Measurements from ENCODE around the gene AP3B2.
A peak's percentile ranks its signal among the peaks of the same experiment; 100 is the strongest.
"Not testable (repeated sequence)": the region's sequence is repeated elsewhere in the genome, so short reads cannot be mapped to it uniquely, and the experiment has no call there.

Gene AP3B2

DNA sequence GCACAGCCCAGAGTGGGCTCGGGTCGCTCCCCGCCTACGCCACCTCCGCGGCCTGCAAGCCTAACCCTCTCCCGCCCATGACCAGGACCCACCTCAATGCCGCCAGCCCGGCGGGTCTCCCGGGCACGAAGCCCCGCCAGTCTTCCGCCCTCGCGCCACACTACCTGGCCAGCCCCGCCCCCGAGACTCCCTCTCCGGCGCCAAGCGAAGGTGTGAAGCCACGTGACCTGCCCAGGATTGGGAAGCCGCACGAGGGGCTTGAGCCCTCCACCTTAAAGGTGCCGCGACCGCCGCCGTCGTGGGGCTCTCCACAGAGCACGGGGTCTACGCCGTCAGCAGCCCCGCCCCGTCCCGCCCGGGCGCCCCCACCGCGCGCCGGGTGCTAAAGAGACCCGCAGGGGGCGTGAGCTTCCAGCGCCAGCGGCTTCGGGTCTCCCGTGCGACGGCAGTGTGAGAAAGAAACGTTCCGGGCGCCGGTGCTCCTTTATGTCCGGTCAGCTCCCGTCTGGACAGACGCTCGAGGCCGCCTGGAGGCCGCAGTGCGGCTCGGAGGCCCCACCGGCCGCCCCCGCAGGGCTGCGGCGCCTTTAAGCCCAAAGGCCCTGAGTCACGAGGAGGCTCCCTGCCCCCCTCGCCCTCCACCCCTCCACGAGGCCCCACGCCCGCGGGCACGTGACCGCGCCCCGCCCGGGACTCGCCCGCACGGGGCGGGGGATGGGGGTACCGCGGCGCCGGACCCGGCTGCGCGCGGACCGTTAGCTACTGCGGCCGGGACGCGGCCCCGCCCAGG lies 62.4 kb downstream of the AP3B2 start, which contains the start of gene CPEB1:
Gene CPEB1, minus strand, starts transcription at position 319 of the 790 bp plus-strand sequence. CDS start 18,904 bp downstream, outside the sequence.
- Histone ChIP-seq H3K27me3 (ENCODE audit: control insufficient read depth, insufficient read depth, low read length) (peaks cover 63% of the 10 kb centered on the region), H3K36me3 (ENCODE audit: insufficient read depth, low read length) (no peaks in the 10 kb centered on the region), H3K4me1 (ENCODE audit: control insufficient read depth, insufficient read depth, low read length) (peaks cover 6% of the 10 kb centered on the region), H3K9ac (ENCODE audit: low read depth, low read length) (peak within 1 kb of the TSS; percentile 56), H3K4me2 (ENCODE audit: low read length) (peak within 1 kb of the TSS; percentile 87), H3K9me3 (replicated peaks; ENCODE audit: low read length) (peaks cover 4% of the 10 kb centered on the region), H3K4me3 (ENCODE audit: low read length) (peak within 1 kb of the TSS; percentile 71)

DNA sequence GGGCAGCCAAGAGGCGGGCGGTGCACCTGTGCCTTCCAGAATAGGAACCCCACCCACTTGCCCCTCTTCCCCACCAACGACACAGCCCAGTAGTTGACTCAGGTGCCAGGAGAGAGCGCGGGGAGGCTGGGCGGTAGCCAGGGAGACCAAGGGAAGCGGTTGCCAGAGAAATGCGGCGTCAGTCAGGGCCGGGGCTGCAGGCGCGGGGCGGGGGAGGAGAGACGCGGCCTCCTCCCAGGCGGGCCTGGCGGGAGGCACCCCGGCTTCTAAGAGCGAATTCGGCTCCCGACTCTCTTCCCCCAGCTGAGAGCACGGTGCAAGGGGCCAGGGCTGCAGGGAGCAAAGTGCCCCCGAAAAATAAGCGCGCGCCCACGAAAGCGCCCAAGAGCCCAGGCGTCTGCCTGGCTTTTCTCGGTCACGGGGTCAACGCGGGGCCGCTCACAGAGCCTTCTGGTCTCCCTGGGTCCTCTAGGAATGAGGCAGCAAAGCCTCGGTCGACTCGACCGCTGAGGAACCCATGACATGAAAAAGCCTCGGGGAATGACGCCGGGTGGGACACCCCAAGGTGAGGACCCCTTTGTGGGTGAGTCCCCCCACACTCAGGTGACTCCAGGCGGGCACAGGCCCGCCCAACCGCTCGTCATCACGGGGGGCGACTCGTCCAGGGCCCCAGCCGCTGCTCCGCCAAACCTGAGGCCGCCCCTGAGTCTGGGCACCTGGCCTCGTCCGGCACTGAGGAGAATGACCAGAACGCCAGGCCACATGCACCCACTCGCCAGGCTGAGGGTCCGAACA lies 63.2 kb downstream of the AP3B2 start:
- Histone ChIP-seq H3K36me3 (ENCODE audit: insufficient read depth, low read length) (no peaks in the 10 kb centered on the region), H3K4me3 (ENCODE audit: low read length) (no peak overlapping the region), H3K27me3 (ENCODE audit: control insufficient read depth, insufficient read depth, low read length) (peaks cover 71% of the 10 kb centered on the region), H3K9ac (ENCODE audit: low read depth, low read length) (no peak overlapping the region), H3K9me3 (replicated peaks; ENCODE audit: low read length) (peaks cover 4% of the 10 kb centered on the region), H3K4me1 (ENCODE audit: control insufficient read depth, insufficient read depth, low read length) (peaks cover 6% of the 10 kb centered on the region), H3K4me2 (ENCODE audit: low read length) (peak overlapping the region; percentile 87)

DNA sequence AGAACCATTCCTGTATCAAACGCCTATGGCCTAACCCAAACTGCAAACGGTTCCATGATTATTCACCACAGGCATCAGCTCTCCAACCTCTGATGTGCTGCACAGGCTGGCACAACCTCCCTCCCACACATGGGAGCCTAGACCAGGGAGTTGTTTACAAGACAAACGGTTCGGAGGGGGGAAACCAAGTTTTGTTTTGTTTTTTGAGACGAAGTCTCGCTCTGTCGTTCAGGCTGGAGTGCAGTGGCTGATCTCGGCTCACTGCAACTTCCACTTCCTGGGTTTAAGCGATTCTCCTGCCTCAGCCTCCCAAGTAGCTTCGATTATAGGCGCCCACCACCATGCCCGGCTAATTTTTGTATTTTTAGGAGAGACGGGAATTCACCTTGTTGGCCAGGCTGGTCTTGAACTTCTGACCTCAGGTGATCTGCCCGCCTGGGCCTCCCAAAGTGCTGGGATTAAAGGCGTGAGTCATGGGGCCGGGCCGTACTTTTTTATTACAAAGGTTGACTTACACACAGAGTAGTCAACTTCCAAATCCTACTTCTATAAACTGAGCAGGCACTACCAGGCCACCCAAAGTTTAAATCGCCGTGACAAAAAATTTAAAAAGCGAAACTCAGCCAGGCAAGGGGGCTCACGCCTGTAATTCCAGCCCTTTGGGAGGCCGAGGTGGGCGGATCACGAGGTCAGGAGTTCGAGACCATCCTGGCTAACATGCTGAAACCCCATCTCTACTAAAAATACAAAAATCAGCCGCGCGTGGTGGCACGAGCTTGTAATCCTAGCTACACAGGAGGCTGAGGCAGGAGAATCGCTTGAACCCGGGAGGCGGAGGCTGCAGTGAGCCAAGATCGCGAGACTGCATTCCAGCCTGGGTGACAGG lies 64.5 kb downstream of the AP3B2 start:
- not testable (repeated sequence) for H3K9me3 ChIP-seq (replicated peaks; ENCODE audit: low read length); H3K4me1 ChIP-seq (ENCODE audit: control insufficient read depth, insufficient read depth, low read length); H3K4me2 ChIP-seq (ENCODE audit: low read length); H3K4me3 ChIP-seq (ENCODE audit: low read length); H3K36me3 ChIP-seq (ENCODE audit: insufficient read depth, low read length); H3K9ac ChIP-seq (ENCODE audit: low read depth, low read length)
- peaks cover 83% of the 10 kb centered on the region for H3K27me3 ChIP-seq (ENCODE audit: control insufficient read depth, insufficient read depth, low read length)

GRCh38 chr15:82643992-82644391 lies 65.7 kb downstream of the AP3B2 start:
- H3K4me3 ChIP-seq (ENCODE audit: low read length), result no peak overlapping the region
- H3K4me1 ChIP-seq (ENCODE audit: control insufficient read depth, insufficient read depth, low read length), result peaks cover 6% of the 10 kb centered on the region
- no peak overlapping the region for H3K9ac ChIP-seq (ENCODE audit: low read depth, low read length)
- no peaks in the 10 kb centered on the region for H3K36me3 ChIP-seq (ENCODE audit: insufficient read depth, low read length)
- peaks cover 4% of the 10 kb centered on the region for H3K9me3 ChIP-seq (replicated peaks; ENCODE audit: low read length)
- H3K4me2 ChIP-seq (ENCODE audit: low read length), result no peak overlapping the region
- peaks cover 90% of the 10 kb centered on the region for H3K27me3 ChIP-seq (ENCODE audit: control insufficient read depth, insufficient read depth, low read length)

GRCh38 chr15:82642656-82643055 lies 67.0 kb downstream of the AP3B2 start:
- peaks cover 92% of the 10 kb centered on the region for H3K27me3 ChIP-seq (ENCODE audit: control insufficient read depth, insufficient read depth, low read length)
- H3K4me3 ChIP-seq (ENCODE audit: low read length), result no peak overlapping the region

DNA sequence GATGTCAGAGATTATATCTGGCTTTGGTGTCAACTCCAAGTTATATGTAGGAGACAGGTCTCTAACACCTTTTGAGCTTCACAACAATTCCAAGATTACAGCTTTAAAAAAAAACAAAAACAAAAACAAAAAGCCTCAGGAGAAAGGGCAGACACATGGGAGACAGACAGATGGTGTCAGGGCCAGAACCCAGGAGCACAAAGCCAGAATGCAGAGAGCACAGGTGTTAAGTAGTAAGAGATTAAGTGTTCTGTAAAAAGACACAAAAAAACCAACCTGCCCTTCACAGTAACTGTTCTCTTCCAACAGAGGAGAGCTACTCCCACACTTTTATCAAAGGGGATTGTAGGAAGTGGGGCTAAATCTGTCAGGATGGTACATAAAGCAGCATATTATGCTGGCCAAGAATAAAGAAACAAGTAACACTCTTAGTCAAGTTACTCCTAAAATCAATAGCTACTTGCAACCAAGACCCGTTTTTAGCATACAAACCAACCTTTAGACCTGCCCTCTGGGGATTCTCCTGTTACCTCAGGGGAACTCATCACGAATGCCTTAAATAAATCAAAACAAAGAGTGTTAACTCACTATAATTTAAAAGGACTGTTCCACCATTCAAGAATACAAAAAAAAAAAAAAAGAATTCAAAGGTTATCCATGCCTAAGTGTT lies 68.4 kb downstream of the AP3B2 start:
- Histone ChIP-seq H3K36me3 (ENCODE audit: insufficient read depth, low read length) (no peaks in the 10 kb centered on the region), H3K27me3 (ENCODE audit: control insufficient read depth, insufficient read depth, low read length) (peaks cover 90% of the 10 kb centered on the region), H3K9me3 (replicated peaks; ENCODE audit: low read length) (no peaks in the 10 kb centered on the region), H3K4me2 (ENCODE audit: low read length) (no peak overlapping the region), H3K4me3 (ENCODE audit: low read length) (no peak overlapping the region), H3K4me1 (ENCODE audit: control insufficient read depth, insufficient read depth, low read length) (no peaks in the 10 kb centered on the region), H3K9ac (ENCODE audit: low read depth, low read length) (no peak overlapping the region)

More at GRCh38 chr15:82642656-82643055, 67.0 kb downstream of the AP3B2 start:
- Histone ChIP-seq H3K9me3 (replicated peaks; ENCODE audit: low read length) (peaks cover 4% of the 10 kb centered on the region), H3K9ac (ENCODE audit: low read depth, low read length) (no peak overlapping the region), H3K4me2 (ENCODE audit: low read length) (no peak overlapping the region), H3K4me1 (ENCODE audit: control insufficient read depth, insufficient read depth, low read length) (peaks cover 6% of the 10 kb centered on the region), H3K36me3 (ENCODE audit: insufficient read depth, low read length) (no peaks in the 10 kb centered on the region)

DNA sequence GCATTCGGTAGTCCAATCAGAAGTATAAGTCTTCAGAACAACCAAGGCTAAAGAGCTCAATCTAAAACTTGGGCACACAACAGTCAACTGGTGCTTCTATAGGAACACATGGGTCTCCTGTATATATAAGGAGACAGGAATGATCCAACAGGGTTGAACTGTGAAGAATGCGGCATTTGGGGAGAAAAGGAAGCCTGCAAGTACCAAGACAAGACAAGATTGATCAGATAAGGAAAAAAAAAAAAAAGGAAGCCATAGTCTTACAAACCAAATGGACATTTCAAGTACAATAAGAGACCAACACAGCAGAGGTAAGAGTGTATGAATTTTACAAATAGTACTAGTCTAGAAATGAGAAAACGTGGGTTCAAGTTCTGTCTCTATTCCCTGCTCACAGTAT lies 69.0 kb downstream of the AP3B2 start:
- Histone ChIP-seq H3K4me3 (ENCODE audit: low read length) (no peak overlapping the region), H3K27me3 (ENCODE audit: control insufficient read depth, insufficient read depth, low read length) (peaks cover 91% of the 10 kb centered on the region), H3K36me3 (ENCODE audit: insufficient read depth, low read length) (no peaks in the 10 kb centered on the region), H3K4me1 (ENCODE audit: control insufficient read depth, insufficient read depth, low read length) (no peaks in the 10 kb centered on the region), H3K9me3 (replicated peaks; ENCODE audit: low read length) (no peaks in the 10 kb centered on the region), H3K4me2 (ENCODE audit: low read length) (no peak overlapping the region), H3K9ac (ENCODE audit: low read depth, low read length) (no peak overlapping the region)

GRCh38 chr15:82635798-82636197 lies 73.9 kb downstream of the AP3B2 start:
- Histone ChIP-seq H3K4me2 (ENCODE audit: low read length) (no peak overlapping the region), H3K9me3 (replicated peaks; ENCODE audit: low read length) (no peaks in the 10 kb centered on the region), H3K4me1 (ENCODE audit: control insufficient read depth, insufficient read depth, low read length) (no peaks in the 10 kb centered on the region), H3K4me3 (ENCODE audit: low read length) (no peak overlapping the region), H3K9ac (ENCODE audit: low read depth, low read length) (no peak overlapping the region), H3K27me3 (ENCODE audit: control insufficient read depth, insufficient read depth, low read length) (peaks cover 59% of the 10 kb centered on the region), H3K36me3 (ENCODE audit: insufficient read depth, low read length) (no peaks in the 10 kb centered on the region)

DNA sequence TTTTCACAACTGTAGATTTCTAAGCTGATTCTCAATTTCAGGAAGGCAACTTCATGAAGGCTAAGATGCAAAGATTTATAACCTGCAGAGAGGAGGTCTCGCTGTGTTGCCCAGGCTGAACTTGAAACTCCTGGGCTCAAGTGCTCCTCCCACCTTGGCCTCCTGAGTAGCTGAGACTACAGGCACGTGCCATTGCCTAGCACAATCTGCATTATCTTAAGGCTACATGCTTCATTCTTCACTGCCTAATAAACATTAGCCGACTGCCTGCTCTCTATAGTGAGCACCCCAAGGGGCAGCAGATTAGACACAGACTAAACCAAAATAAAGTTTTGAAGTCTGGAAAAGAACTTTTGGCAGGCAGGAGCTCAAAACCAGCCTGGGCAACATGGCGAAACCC lies 79.6 kb downstream of the AP3B2 start:
- Histone ChIP-seq H3K9ac (ENCODE audit: low read depth, low read length) (no peak overlapping the region), H3K36me3 (ENCODE audit: insufficient read depth, low read length) (no peaks in the 10 kb centered on the region), H3K9me3 (replicated peaks; ENCODE audit: low read length) (no peaks in the 10 kb centered on the region), H3K4me2 (ENCODE audit: low read length) (no peak overlapping the region), H3K27me3 (ENCODE audit: control insufficient read depth, insufficient read depth, low read length) (peaks cover 12% of the 10 kb centered on the region), H3K4me1 (ENCODE audit: control insufficient read depth, insufficient read depth, low read length) (no peaks in the 10 kb centered on the region), H3K4me3 (ENCODE audit: low read length) (no peak overlapping the region)

DNA sequence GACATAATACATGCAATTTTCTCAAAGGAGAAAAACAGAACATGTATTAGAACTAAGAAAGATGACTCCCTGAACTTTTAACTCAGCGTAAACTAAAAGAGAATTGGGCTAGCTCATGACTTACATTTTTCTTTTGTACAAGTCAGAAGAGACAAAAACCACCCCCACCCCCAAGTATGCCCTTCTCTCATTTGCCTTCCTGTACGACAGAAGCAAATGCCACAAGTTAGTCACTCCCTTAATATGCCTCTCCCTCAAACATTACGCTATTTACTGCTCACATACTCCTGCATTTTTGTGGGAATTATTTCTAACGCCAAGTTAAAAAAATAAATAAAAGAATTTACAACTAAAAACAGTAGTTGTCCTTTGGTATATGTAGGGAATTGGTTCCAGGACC lies 84.5 kb downstream of the AP3B2 start:
- H3K27me3 ChIP-seq (ENCODE audit: control insufficient read depth, insufficient read depth, low read length), result peaks cover 7% of the 10 kb centered on the region
- H3K4me2 ChIP-seq (ENCODE audit: low read length), result no peak overlapping the region
- no peaks in the 10 kb centered on the region for H3K9me3 ChIP-seq (replicated peaks; ENCODE audit: low read length)
- H3K36me3 ChIP-seq (ENCODE audit: insufficient read depth, low read length), result no peaks in the 10 kb centered on the region
- H3K9ac ChIP-seq (ENCODE audit: low read depth, low read length), result no peak overlapping the region
- no peak overlapping the region for H3K4me3 ChIP-seq (ENCODE audit: low read length)
- H3K4me1 ChIP-seq (ENCODE audit: control insufficient read depth, insufficient read depth, low read length), result no peaks in the 10 kb centered on the region
